ENCODE measurements around the gene BMP2K.
"Not testable (repeated sequence)": the region's sequence is repeated elsewhere in the genome, so short reads cannot be mapped to it uniquely, and the experiment has no call there.

Gene BMP2K

GRCh38 chr4:78795594-78796416 lies 19.7 kb downstream of the BMP2K start:
- DNase-seq = not testable (repeated sequence)

- DNase-seq = no peak
Measured at GRCh38 chr4:78796526-78796925, 20.4 kb downstream of the BMP2K start.

- DNase-seq = no peak
Measured at GRCh38 chr4:78797777-78798284, 21.7 kb downstream of the BMP2K start.

- no peak for DNase-seq
Measured at GRCh38 chr4:78799551-78800495, 23.7 kb downstream of the BMP2K start.

- DNase-seq = no peak
Measured at GRCh38 chr4:78800965-78801364, 24.8 kb downstream of the BMP2K start.

GRCh38 chr4:78803983-78804382 lies 27.8 kb downstream of the BMP2K start:
- no peak for DNase-seq

GRCh38 chr4:78806943-78807460 lies 30.9 kb downstream of the BMP2K start:
- DNase-seq = no peak

- DNase-seq = no peak
Measured at GRCh38 chr4:78809295-78809694, 33.1 kb downstream of the BMP2K start.

GRCh38 chr4:78809928-78810835 lies 34.0 kb downstream of the BMP2K start:
- DNase-seq = no peak

GRCh38 chr4:78811034-78811433 lies 34.9 kb downstream of the BMP2K start:
- DNase-seq = no peak

- no peak for DNase-seq
Measured at GRCh38 chr4:78818530-78819079, 42.5 kb downstream of the BMP2K start.

GRCh38 chr4:78824001-78824400 lies 47.9 kb downstream of the BMP2K start:
- no peak for DNase-seq

- no peak for DNase-seq
Measured at GRCh38 chr4:78827191-78827590, 51.0 kb downstream of the BMP2K start.

GRCh38 chr4:78829296-78829695 lies 53.1 kb downstream of the BMP2K start:
- DNase-seq = no peak

- DNase-seq = not testable (repeated sequence)
Measured at GRCh38 chr4:78839676-78840075, 63.5 kb downstream of the BMP2K start.

GRCh38 chr4:78840286-78840685 lies 64.1 kb downstream of the BMP2K start:
- not testable (repeated sequence) for DNase-seq

- DNase-seq = no peak
Measured at GRCh38 chr4:78845472-78845871, 69.3 kb downstream of the BMP2K start.

GRCh38 chr4:78846258-78846657 lies 70.1 kb downstream of the BMP2K start:
- DNase-seq = no peak

- DNase-seq = no peak
Measured at GRCh38 chr4:78862314-78862737, 86.2 kb downstream of the BMP2K start.

- DNase-seq = no peak
Measured at GRCh38 chr4:78863254-78863869, 87.2 kb downstream of the BMP2K start.

- no peak for DNase-seq
Measured at GRCh38 chr4:78863991-78864390, 87.8 kb downstream of the BMP2K start.
